Measurements from ENCODE around the gene ZFAND6.
"Not testable (repeated sequence)": the region's sequence is repeated elsewhere in the genome, so short reads cannot be mapped to it uniquely, and the experiment has no call there.

ZFAND6 gene

DNA sequence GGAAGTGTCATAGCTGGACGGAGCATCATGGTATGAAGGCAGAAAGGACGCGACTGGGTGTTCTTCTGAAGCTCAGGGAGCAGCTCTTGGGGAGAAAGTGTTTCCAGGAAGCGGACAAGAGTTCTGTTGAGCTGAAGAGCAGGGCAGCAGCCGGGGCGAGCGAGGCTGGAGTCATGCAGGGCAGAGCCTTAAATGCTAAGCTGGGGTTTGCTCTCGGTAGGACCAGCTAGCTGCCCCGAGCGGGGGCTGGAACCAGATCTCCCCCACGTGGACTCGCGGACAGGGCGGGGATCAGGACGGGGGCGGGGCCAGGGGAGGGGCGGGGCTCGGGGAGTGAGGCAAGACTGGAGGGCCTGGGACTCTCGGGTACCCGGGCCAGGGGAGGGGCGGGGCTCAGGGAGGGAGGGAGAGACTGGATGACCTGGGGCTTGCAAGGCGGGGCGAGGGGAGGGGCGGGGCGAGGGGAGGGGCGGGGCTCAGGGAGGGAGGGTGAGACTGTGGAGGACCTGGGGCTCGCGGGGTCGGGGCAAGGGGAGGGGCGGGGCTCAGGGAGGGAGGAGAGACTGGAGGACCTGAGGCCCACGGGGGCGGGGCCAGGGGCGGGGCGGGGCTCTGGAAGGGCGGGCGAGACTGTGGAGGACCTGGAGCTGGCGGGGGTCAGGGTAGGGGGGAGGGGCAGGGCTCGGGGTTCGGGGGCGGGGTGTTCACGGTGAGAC is 92.9 kb downstream of the ZFAND6 start:
- H3K36me3 ChIP-seq (ENCODE audit: control insufficient read depth, insufficient read depth, low read length), result no peaks in the 10 kb centered on the region
- peaks cover 9% of the 10 kb centered on the region for H3K4me1 ChIP-seq (ENCODE audit: control insufficient read depth, insufficient read depth, low read length, poor library complexity, severe bottlenecking)
- H3K27ac ChIP-seq (ENCODE audit: insufficient read depth, low read length, poor library complexity, severe bottlenecking), result peak overlapping the region; percentile 64
- no peaks in the 10 kb centered on the region for H3K9me3 ChIP-seq (ENCODE audit: control insufficient read depth, low read length)
- DNase-seq, result peak; percentile 86 to 93 (median 90)
- H3K4me3 ChIP-seq (ENCODE audit: insufficient read depth, low read depth, low read length, poor library complexity, severe bottlenecking), result peak overlapping the region; percentile 85
- H3K27me3 ChIP-seq (replicated peaks; ENCODE audit: control insufficient read depth, insufficient read depth, low read length, poor library complexity, severe bottlenecking), result no peaks in the 10 kb centered on the region

- Histone ChIP-seq H3K4me3 (ENCODE audit: insufficient read depth, low read depth, low read length, poor library complexity, severe bottlenecking) (peak within 1 kb of the TSS; percentile 85), H3K27me3 (replicated peaks; ENCODE audit: control insufficient read depth, insufficient read depth, low read length, poor library complexity, severe bottlenecking) (no peaks in the 10 kb centered on the region), H3K9me3 (ENCODE audit: control insufficient read depth, low read length) (no peaks in the 10 kb centered on the region), H3K36me3 (ENCODE audit: control insufficient read depth, insufficient read depth, low read length) (no peaks in the 10 kb centered on the region), H3K27ac (ENCODE audit: insufficient read depth, low read length, poor library complexity, severe bottlenecking) (peak within 1 kb of the TSS; percentile 64), H3K4me1 (ENCODE audit: control insufficient read depth, insufficient read depth, low read length, poor library complexity, severe bottlenecking) (peaks cover 9% of the 10 kb centered on the region)
- DNase-seq, result peak; percentile 8 to 22 (median 9)
Observed at GRCh38 chr15:80152896-80153876, 93.7 kb downstream of the ZFAND6 start, which contains the start of gene FAH. Gene FAH, plus strand, starts transcription at chr15:80152999. Its CDS starts 56 bp downstream, at chr15:80153055.

GRCh38 chr15:80153900-80154299 is 94.4 kb downstream of the ZFAND6 start:
- Histone ChIP-seq H3K27ac (ENCODE audit: insufficient read depth, low read length, poor library complexity, severe bottlenecking) (no peak overlapping the region), H3K4me3 (ENCODE audit: insufficient read depth, low read depth, low read length, poor library complexity, severe bottlenecking) (no peak overlapping the region), H3K36me3 (ENCODE audit: control insufficient read depth, insufficient read depth, low read length) (no peaks in the 10 kb centered on the region), H3K9me3 (ENCODE audit: control insufficient read depth, low read length) (no peaks in the 10 kb centered on the region), H3K4me1 (ENCODE audit: control insufficient read depth, insufficient read depth, low read length, poor library complexity, severe bottlenecking) (peaks cover 9% of the 10 kb centered on the region), H3K27me3 (replicated peaks; ENCODE audit: control insufficient read depth, insufficient read depth, low read length, poor library complexity, severe bottlenecking) (no peaks in the 10 kb centered on the region)
- no peak for DNase-seq

DNA sequence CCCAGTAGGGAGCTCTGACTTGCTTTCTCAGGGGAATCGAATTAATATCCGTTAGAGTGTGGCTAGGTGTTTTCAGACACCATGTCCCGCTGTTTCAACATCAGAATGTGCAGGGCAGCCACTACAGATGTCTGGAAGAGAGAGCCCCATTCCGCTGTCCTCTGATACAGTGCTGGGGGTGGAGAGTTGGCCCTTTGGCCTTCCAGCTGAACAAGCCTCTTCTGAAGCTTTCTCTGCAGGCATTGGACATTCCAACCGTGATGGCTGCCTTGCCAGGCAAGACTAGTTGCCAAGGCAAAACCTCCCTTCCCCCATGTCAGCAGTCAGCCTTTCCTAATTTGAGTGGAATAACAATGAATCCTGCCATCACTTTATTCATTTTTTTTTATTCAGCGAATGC is 94.9 kb downstream of the ZFAND6 start:
- no peaks in the 10 kb centered on the region for H3K36me3 ChIP-seq (ENCODE audit: control insufficient read depth, insufficient read depth, low read length)
- DNase-seq, result no peak
- no peak overlapping the region for H3K27ac ChIP-seq (ENCODE audit: insufficient read depth, low read length, poor library complexity, severe bottlenecking)
- no peak overlapping the region for H3K4me3 ChIP-seq (ENCODE audit: insufficient read depth, low read depth, low read length, poor library complexity, severe bottlenecking)
- H3K27me3 ChIP-seq (replicated peaks; ENCODE audit: control insufficient read depth, insufficient read depth, low read length, poor library complexity, severe bottlenecking), result no peaks in the 10 kb centered on the region
- peaks cover 9% of the 10 kb centered on the region for H3K4me1 ChIP-seq (ENCODE audit: control insufficient read depth, insufficient read depth, low read length, poor library complexity, severe bottlenecking)
- H3K9me3 ChIP-seq (ENCODE audit: control insufficient read depth, low read length), result no peaks in the 10 kb centered on the region

DNA sequence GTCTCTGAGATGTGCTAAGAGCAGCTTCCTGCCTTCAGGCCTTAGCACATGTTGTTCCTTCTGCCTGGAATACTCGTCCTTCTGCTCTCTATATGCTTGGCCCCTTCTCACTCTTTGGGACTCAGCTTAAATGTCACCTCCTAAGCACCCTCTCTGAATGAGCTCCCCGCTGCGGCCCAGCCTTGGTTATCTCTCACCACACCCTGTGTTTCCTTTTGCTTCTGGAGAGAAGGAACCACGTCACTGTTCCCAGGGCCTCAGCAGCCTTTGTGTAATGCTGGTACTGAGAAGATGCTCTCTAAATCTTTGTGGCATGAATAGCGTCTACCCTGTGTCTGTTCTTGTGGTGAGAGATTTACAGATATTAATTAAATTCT is 95.5 kb downstream of the ZFAND6 start:
- Histone ChIP-seq H3K9me3 (ENCODE audit: control insufficient read depth, low read length) (no peaks in the 10 kb centered on the region), H3K27ac (ENCODE audit: insufficient read depth, low read length, poor library complexity, severe bottlenecking) (no peak overlapping the region), H3K27me3 (replicated peaks; ENCODE audit: control insufficient read depth, insufficient read depth, low read length, poor library complexity, severe bottlenecking) (no peaks in the 10 kb centered on the region), H3K4me3 (ENCODE audit: insufficient read depth, low read depth, low read length, poor library complexity, severe bottlenecking) (no peak overlapping the region), H3K36me3 (ENCODE audit: control insufficient read depth, insufficient read depth, low read length) (no peaks in the 10 kb centered on the region), H3K4me1 (ENCODE audit: control insufficient read depth, insufficient read depth, low read length, poor library complexity, severe bottlenecking) (peaks cover 9% of the 10 kb centered on the region)
- DNase-seq, result no peak

DNA sequence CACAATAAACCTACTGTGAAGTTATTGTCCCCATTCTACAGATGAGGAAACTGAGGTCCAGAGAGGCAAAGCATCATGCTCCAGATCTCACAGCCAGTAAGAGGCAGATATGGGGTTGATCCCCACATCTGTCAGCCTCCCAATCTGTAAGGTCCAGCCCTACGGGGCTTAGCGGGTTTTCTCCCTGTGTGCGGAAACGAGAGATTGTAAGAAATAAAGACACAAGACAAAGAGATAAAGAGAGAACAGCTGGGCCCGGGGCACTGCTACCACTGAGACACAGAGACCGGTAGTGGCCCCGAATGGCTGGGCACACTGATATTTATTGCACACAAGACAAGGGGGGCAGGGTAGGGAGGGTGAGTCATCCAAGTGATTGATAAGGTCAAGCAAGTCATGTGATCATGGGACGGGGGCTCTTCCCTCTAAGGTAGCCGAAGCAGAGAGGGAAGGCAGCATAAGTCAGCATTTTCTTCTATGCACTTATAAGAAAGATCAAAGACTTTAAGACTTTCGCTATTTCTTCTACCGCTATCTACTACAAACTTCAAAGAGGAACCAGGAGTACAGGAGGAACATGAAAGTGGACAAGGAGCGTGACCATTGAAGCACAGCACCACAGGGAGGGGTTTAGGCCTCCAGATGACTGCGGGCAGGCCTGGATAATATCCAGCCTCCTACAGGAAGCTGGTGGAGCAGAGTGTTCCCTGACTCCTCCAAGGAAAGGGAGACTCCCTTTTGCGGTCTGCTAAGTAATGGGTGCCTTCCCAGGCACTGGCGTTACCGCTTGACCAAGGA is 96.1 kb downstream of the ZFAND6 start:
- not testable (repeated sequence) for H3K4me3 ChIP-seq (ENCODE audit: insufficient read depth, low read depth, low read length, poor library complexity, severe bottlenecking); DNase-seq
- H3K4me1 ChIP-seq (ENCODE audit: control insufficient read depth, insufficient read depth, low read length, poor library complexity, severe bottlenecking), result peaks cover 13% of the 10 kb centered on the region

DNA sequence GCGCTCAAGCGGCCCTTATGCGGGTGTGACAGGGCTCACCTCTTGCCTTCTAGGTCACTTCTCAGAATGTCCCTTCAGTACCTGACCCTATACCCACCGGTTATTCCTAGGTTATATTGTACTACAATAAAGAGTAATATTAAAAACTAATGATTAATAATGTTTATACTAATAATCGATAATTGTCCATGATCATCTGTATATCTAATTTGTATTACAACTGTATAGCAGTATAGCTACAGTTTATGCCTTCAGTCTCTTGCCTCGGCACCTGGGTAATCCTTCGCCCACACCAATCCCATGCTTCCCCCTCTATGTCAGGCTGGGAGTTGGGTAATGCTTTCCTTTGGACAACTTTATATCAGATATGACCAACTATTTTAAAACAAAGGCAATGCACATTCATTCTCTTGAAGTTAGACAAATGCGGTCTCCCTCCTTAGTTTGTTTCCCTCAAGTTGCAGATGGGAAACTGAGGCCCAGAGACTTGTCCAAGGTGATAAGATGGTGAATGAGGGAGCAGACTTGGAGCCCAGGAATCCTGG is 96.8 kb downstream of the ZFAND6 start:
- Histone ChIP-seq H3K27me3 (replicated peaks; ENCODE audit: control insufficient read depth, insufficient read depth, low read length, poor library complexity, severe bottlenecking) (no peaks in the 10 kb centered on the region), H3K36me3 (ENCODE audit: control insufficient read depth, insufficient read depth, low read length) (no peaks in the 10 kb centered on the region), H3K4me3 (ENCODE audit: insufficient read depth, low read depth, low read length, poor library complexity, severe bottlenecking) (no peak overlapping the region), H3K9me3 (ENCODE audit: control insufficient read depth, low read length) (no peaks in the 10 kb centered on the region), H3K27ac (ENCODE audit: insufficient read depth, low read length, poor library complexity, severe bottlenecking) (no peak overlapping the region), H3K4me1 (ENCODE audit: control insufficient read depth, insufficient read depth, low read length, poor library complexity, severe bottlenecking) (peaks cover 17% of the 10 kb centered on the region)
- no peak for DNase-seq

More for the DNA sequence above, 96.1 kb downstream of the ZFAND6 start:
- H3K27ac ChIP-seq (ENCODE audit: insufficient read depth, low read length, poor library complexity, severe bottlenecking); H3K36me3 ChIP-seq (ENCODE audit: control insufficient read depth, insufficient read depth, low read length); H3K9me3 ChIP-seq (ENCODE audit: control insufficient read depth, low read length); H3K27me3 ChIP-seq (replicated peaks; ENCODE audit: control insufficient read depth, insufficient read depth, low read length, poor library complexity, severe bottlenecking): not testable (repeated sequence)

DNA sequence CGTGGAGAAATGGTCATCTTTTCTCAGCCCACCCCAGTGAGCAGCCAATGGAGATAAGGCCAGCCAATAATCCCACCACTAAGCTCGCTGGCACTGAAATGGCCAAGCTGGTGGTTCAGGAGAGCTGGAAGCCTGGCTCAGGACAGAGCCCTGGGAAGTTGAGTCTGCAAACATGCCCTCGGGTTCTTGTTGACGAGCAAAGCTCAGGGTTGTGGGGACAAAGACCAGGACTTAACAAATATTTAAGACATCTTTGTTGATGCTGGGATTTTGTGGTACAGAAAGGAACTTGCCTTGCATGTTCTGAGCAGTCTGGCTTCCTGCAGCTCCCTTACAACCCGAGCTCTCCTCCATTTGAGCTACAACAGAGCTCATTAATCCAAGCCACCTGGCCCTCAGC is 97.7 kb downstream of the ZFAND6 start:
- no peaks in the 10 kb centered on the region for H3K36me3 ChIP-seq (ENCODE audit: control insufficient read depth, insufficient read depth, low read length)
- H3K4me1 ChIP-seq (ENCODE audit: control insufficient read depth, insufficient read depth, low read length, poor library complexity, severe bottlenecking), result peaks cover 17% of the 10 kb centered on the region
- H3K9me3 ChIP-seq (ENCODE audit: control insufficient read depth, low read length), result no peaks in the 10 kb centered on the region
- H3K4me3 ChIP-seq (ENCODE audit: insufficient read depth, low read depth, low read length, poor library complexity, severe bottlenecking), result no peak overlapping the region
- no peaks in the 10 kb centered on the region for H3K27me3 ChIP-seq (replicated peaks; ENCODE audit: control insufficient read depth, insufficient read depth, low read length, poor library complexity, severe bottlenecking)
- no peak for DNase-seq
- no peak overlapping the region for H3K27ac ChIP-seq (ENCODE audit: insufficient read depth, low read length, poor library complexity, severe bottlenecking)

- no peak overlapping the region for H3K4me3 ChIP-seq (ENCODE audit: insufficient read depth, low read depth, low read length, poor library complexity, severe bottlenecking)
- DNase-seq, result no peak
- H3K27me3 ChIP-seq (replicated peaks; ENCODE audit: control insufficient read depth, insufficient read depth, low read length, poor library complexity, severe bottlenecking), result no peaks in the 10 kb centered on the region
- no peaks in the 10 kb centered on the region for H3K36me3 ChIP-seq (ENCODE audit: control insufficient read depth, insufficient read depth, low read length)
- H3K9me3 ChIP-seq (ENCODE audit: control insufficient read depth, low read length), result no peaks in the 10 kb centered on the region
- H3K27ac ChIP-seq (ENCODE audit: insufficient read depth, low read length, poor library complexity, severe bottlenecking), result no peak overlapping the region
- peaks cover 8% of the 10 kb centered on the region for H3K4me1 ChIP-seq (ENCODE audit: control insufficient read depth, insufficient read depth, low read length, poor library complexity, severe bottlenecking)
Observed at GRCh38 chr15:80159301-80159700, 99.8 kb downstream of the ZFAND6 start.
